Liver (tissue), 3 donors: ENCODE measurements around the gene ADAMTS19.

Experiments used
- GABPA ChIP-seq, 2 donors: IDR thresholded peaks in 1 of 2; conservative IDR thresholded peaks in 1 of 2; 2 replicates each; pipeline ENCODE4 v1.6.1; 2016; ENCODE audit warnings: antibody characterized with exemption in 2 of 2, mild to moderate bottlenecking in 1 of 2, moderate library complexity in 1 of 2
- RAD21 ChIP-seq, 2 donors: IDR thresholded peaks; 2 replicates each; pipeline ENCODE4 v1.6.1; 2016; ENCODE audit warnings: antibody characterized with exemption in 2 of 2, mild to moderate bottlenecking in 2 of 2
- SP1 ChIP-seq: IDR thresholded peaks from 2 replicates; pipeline ENCODE4 v1.6.1; 2018; ENCODE audit warnings: antibody characterized with exemption, mild to moderate bottlenecking
- TAF1 ChIP-seq: conservative IDR thresholded peaks from 2 replicates; pipeline ENCODE4 v1.6.1; 2016; ENCODE audit warnings: antibody characterized with exemption, mild to moderate bottlenecking
- YY1 ChIP-seq: IDR thresholded peaks from 2 replicates; pipeline ENCODE4 v1.6.1; 2016; ENCODE audit warnings: antibody characterized with exemption, mild to moderate bottlenecking
- TF ChIP-seq, protein P1 (sequence below): fragments of 150-350 bp; IDR thresholded peaks from 2 replicates; pipeline ENCODE4 v1.5.1; 2017; ENCODE audit warnings: improper control_type of control experiment, low read depth, low read length; ENCODE audit not compliant: missing input control
- TF ChIP-seq, protein P2 (sequence below): IDR thresholded peaks from 2 replicates; pipeline ENCODE4 v1.6.1; 2016; ENCODE audit warnings: antibody characterized with exemption
- TF ChIP-seq, protein P3 (sequence below): IDR thresholded peaks from 2 replicates; pipeline ENCODE4 v1.6.1; 2016; ENCODE audit warnings: antibody characterized with exemption
- donor health status: healthy.
- donor health status: healthy.

DNA sequence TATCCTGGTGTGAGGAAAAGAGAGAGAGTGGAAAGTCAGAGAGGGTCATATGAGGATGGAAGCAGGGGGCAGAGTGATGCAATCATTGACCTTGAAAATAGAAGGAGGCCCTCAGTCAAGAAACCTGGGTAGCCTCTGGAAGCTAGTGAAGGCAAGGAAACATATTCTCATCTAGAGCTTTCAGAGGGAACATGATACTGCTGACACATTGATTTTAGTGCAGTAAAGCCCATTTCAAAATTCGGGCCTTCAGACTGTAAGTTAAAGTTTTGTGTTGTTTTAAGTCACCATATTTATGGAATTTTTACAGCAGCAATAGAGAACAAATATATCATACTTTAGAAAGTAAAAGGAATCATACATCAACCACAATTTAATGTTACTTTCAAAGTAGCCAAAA lies 87.0 kb downstream of the ADAMTS19 start:
- TF ChIP-seq, protein P1, sequence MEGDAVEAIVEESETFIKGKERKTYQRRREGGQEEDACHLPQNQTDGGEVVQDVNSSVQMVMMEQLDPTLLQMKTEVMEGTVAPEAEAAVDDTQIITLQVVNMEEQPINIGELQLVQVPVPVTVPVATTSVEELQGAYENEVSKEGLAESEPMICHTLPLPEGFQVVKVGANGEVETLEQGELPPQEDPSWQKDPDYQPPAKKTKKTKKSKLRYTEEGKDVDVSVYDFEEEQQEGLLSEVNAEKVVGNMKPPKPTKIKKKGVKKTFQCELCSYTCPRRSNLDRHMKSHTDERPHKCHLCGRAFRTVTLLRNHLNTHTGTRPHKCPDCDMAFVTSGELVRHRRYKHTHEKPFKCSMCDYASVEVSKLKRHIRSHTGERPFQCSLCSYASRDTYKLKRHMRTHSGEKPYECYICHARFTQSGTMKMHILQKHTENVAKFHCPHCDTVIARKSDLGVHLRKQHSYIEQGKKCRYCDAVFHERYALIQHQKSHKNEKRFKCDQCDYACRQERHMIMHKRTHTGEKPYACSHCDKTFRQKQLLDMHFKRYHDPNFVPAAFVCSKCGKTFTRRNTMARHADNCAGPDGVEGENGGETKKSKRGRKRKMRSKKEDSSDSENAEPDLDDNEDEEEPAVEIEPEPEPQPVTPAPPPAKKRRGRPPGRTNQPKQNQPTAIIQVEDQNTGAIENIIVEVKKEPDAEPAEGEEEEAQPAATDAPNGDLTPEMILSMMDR: no peak
- no peak for TF ChIP-seq SP1
- TF ChIP-seq, protein P2, sequence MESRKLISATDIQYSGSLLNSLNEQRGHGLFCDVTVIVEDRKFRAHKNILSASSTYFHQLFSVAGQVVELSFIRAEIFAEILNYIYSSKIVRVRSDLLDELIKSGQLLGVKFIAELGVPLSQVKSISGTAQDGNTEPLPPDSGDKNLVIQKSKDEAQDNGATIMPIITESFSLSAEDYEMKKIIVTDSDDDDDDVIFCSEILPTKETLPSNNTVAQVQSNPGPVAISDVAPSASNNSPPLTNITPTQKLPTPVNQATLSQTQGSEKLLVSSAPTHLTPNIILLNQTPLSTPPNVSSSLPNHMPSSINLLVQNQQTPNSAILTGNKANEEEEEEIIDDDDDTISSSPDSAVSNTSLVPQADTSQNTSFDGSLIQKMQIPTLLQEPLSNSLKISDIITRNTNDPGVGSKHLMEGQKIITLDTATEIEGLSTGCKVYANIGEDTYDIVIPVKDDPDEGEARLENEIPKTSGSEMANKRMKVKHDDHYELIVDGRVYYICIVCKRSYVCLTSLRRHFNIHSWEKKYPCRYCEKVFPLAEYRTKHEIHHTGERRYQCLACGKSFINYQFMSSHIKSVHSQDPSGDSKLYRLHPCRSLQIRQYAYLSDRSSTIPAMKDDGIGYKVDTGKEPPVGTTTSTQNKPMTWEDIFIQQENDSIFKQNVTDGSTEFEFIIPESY: no peak
- TF ChIP-seq YY1: no peak
- TF ChIP-seq RAD21 (IDR thresholded peaks at IDR 0.05): no peak
- TF ChIP-seq, protein P3, sequence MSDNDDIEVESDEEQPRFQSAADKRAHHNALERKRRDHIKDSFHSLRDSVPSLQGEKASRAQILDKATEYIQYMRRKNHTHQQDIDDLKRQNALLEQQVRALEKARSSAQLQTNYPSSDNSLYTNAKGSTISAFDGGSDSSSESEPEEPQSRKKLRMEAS: no peak
- TF ChIP-seq GABPA (IDR thresholded peaks at IDR 0.05 in 1 of 2, conservative IDR thresholded peaks at IDR 0.05 in 1 of 2): no peak
- TF ChIP-seq TAF1: no peak
